Measurements from ENCODE around the gene PPP1R14C.

Gene PPP1R14C

DNA sequence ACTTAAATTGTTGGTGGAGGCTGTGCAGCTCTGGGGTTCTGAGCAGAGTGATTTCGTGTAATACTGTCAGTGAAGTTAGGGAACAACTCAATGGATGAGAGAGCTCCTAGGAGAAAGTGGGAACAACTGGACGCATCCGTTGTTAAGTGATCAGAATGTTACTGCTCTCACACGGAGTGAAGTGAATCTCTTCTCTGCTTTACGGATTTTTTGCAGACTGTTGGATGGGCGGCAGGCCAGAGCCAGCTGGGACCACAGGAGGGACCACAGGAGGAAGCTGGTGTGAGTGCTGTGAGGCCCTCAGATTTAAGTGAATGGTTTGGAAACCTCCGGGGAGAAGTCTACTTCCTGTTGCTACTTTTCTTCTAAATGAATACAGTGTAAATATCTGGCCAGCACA lies 23.7 kb upstream of the PPP1R14C start:
- TF ChIP-seq, protein P1, sequence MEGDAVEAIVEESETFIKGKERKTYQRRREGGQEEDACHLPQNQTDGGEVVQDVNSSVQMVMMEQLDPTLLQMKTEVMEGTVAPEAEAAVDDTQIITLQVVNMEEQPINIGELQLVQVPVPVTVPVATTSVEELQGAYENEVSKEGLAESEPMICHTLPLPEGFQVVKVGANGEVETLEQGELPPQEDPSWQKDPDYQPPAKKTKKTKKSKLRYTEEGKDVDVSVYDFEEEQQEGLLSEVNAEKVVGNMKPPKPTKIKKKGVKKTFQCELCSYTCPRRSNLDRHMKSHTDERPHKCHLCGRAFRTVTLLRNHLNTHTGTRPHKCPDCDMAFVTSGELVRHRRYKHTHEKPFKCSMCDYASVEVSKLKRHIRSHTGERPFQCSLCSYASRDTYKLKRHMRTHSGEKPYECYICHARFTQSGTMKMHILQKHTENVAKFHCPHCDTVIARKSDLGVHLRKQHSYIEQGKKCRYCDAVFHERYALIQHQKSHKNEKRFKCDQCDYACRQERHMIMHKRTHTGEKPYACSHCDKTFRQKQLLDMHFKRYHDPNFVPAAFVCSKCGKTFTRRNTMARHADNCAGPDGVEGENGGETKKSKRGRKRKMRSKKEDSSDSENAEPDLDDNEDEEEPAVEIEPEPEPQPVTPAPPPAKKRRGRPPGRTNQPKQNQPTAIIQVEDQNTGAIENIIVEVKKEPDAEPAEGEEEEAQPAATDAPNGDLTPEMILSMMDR (IDR thresholded peaks at IDR 0.05; ENCODE audit: low read depth, low read length, missing control alignments), result no peak
- H3K4me3 ChIP-seq (replicated peaks; ENCODE audit: low read depth, low read length), result no peak overlapping the region
- DNase-seq (ENCODE audit: extremely low read depth, low read depth), result no peak

DNA sequence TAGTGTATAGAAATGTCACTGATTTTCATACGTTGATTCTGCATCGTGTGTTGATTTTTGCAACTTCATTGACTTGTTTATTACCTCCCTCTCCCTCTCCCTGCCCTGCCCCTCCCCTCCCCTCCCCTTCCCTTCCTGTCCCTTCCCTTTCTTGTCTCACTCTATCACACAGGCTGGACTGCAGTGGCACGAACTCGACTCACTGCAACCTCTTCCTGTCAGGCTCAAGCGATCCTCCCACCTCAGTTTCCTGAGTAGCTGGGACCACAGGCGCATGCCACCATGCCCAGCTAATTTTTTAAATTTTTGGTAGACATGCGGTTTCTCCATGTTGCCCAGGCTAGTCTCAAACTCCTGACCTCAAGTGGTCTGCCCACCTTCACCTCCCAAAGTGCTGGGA lies 19.2 kb upstream of the PPP1R14C start:
- DNase-seq (ENCODE audit: extremely low read depth, low read depth), result no peak
- TF ChIP-seq, protein P1 (IDR thresholded peaks at IDR 0.05; ENCODE audit: low read depth, low read length, missing control alignments), result no peak
- no peak overlapping the region for H3K4me3 ChIP-seq (replicated peaks; ENCODE audit: low read depth, low read length)

DNA sequence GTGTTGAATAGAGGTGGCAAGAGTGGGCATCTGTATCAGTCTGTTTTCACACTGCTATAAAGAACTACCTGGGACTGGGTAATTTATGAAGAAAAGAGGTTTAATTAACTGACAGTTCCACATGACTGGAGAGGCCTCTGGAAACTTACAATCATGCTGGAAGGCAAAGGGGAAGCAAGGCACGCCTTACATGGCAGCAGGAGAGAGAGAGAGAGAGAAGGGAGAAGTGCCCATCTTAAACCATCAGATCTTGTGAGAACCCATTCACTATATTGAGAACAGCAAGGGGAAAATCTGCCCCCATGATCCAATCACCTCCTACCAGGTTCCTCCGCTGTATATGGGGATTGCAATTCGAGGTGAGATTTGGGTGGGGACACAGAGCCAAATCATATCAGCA lies 18.6 kb upstream of the PPP1R14C start:
- no peak overlapping the region for H3K4me3 ChIP-seq (replicated peaks; ENCODE audit: low read depth, low read length)
- TF ChIP-seq, protein P1 (IDR thresholded peaks at IDR 0.05; ENCODE audit: low read depth, low read length, missing control alignments), result no peak

DNA sequence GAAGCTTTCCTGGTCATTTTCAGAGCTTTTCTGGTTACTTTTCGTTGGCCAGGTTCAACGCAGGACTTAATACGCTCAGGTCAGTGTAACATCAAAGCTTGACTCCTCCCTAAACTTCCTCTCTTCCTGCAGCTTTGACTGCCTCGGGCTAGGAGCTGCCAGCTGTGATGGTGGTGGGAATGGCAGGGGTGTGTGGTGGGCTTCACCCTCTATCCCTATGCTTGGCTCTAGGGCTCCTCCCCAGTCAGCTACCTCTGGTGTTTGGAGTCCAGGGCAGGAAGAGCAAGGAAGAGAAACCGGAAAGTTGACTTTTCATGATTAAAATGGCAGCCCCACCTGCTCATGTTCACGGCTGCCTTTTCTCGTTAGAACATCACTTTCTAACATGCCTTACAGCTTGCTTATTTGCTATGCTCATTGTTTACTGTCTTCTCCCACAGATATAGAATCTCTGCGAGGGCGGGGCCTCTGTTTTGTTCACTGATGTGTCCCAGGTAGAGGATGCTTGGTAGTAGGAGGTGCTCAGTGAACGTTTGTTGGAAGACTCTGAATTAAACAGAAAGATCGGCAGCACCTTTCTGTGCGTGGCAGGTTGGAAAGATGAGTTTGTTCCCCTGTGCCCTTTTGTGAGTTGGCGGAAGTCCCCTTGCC lies 16.1 kb upstream of the PPP1R14C start:
- DNase-seq (ENCODE audit: extremely low read depth, low read depth), result no peak

More for the DNA sequence above, 18.6 kb upstream of the PPP1R14C start:
- no peak for DNase-seq (ENCODE audit: extremely low read depth, low read depth)

DNA sequence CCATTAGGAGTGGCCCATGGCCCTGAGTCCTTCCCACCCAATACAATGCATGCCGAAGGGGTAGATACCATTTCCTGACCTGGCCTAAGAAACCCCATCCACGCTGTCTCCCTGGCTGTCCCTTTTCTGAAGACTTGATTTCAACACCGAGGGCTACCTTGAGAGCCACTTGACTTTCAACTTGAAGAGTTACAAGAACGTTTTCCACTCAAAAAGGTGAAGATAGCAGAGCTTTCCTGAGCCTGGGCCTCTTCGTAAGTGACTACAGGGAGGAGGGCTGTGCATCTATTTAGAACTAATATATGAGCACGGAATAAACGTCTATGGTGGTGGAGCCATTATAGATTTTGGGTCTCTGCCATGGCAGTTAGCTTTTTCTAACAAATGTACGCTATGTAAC lies 14.4 kb upstream of the PPP1R14C start:
- no peak overlapping the region for H3K4me3 ChIP-seq (replicated peaks; ENCODE audit: low read depth, low read length)
- TF ChIP-seq, protein P1 (IDR thresholded peaks at IDR 0.05; ENCODE audit: low read depth, low read length, missing control alignments), result no peak
- DNase-seq (ENCODE audit: extremely low read depth, low read depth), result no peak

More for the DNA sequence above, 16.1 kb upstream of the PPP1R14C start:
- TF ChIP-seq, protein P1 (IDR thresholded peaks at IDR 0.05; ENCODE audit: low read depth, low read length, missing control alignments), result no peak
- no peak overlapping the region for H3K4me3 ChIP-seq (replicated peaks; ENCODE audit: low read depth, low read length)

DNA sequence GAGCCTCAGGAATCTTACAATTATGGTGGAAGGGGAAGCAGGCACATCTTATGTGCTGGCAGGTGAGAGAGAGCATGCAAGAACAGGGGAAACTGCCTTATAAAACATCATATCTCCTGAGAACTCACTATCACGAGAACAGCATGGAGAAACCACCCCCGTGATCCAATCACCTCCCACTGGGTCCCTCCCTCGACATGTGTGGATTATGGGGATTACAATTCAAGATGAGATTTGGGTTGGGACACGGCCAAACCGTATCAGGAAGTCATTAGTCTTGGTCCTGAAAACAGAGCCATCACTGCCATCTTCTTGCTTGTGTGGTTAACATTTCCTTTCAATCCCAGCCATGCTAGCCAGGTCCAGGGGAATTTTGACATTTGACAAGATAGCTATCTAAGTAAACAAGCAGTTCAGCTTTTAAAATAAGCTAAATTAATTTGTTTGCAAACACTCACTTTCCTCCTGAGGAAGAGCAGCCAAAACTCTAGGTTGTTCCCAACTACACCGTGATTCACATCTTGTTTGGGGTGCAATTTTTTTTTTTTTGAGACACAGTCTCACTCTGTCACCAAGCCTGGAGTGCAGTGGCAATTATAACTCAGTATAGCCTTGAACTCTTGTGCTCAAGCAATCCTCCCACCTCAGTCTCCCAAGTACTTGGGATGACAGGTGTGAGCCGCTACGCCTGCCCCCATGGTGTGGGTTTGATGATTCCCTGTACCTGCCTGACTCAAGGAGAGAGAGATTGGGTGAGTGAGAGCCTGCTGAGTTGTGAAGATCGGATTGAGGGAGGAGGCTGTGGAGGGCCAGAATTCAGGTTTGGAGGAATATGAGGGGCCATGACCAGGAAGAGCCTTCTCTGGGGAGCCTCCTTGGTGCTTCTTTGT lies 13.0 kb upstream of the PPP1R14C start:
- TF ChIP-seq, protein P1 (IDR thresholded peaks at IDR 0.05; ENCODE audit: low read depth, low read length, missing control alignments), result no peak
- DNase-seq (ENCODE audit: extremely low read depth, low read depth), result no peak
- H3K4me3 ChIP-seq (replicated peaks; ENCODE audit: low read depth, low read length), result no peak overlapping the region

Measured in HFF-Myc (cell line).